Lung microvascular endothelial cell (primary cell): ENCODE results near the gene POLD2. TPM values are rescaled to one million over a fixed set of nuclear protein-coding genes. Genes with fewer than 3 reads are reported as not detected.

Source experiments
- DNase-seq, 2 donors: peaks; one replicate each; pipeline versions ENCODE4 v3.0.0 to v3.0.0-alpha.2; 2010; ENCODE audit warnings: low read depth in 2 of 2
- total RNA-seq: library from RNA; depleted of rRNA; stranded (reverse); fragments of >200 nt; gene quantifications from 2 replicates; pipeline ENCODE4 v1.2.1, GENCODE V29; 2014

Gene POLD2
- total RNA-seq, 1 donor from 2014 or later: 39.5 TPM

DNA sequence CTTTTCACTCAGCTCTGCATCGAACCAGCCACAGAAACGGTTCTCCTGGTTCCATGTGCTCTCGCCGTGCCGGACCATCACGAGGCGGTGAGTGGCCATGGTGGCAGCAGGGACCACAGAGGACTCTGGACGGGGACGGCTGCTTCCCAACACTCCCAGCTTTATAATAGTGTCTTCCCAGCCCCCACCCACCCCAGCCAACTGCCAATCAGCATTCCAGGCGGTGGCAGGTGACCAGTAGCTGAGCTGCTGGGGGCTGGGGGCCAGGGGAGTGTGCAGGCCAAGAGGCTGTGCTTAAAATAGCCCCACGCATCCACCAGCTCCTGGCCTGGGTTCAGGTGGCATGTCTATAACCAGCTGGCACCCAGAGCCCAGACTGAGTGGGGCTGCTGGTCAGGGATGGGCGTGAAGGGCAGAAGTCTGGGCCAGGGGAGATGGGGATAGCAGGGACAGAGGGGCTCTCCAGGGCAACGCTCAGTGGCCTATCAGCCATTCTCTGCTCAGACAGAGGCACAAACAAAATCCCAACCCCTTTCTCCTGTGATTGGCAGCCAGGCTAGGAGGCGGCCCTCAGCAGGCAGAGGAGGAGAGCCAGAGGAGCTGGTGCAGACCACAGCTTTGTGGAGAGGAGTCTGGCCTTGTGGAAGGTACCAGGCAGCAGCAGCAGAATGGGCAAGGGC is 57.8 kb downstream of the POLD2 start, which contains the start of gene PGAM2:
Gene PGAM2 (minus strand): TSS at position 137 of the 680 bp plus-strand sequence. CDS start 38 bp downstream, at position 99.
- no peak for DNase-seq

DNA sequence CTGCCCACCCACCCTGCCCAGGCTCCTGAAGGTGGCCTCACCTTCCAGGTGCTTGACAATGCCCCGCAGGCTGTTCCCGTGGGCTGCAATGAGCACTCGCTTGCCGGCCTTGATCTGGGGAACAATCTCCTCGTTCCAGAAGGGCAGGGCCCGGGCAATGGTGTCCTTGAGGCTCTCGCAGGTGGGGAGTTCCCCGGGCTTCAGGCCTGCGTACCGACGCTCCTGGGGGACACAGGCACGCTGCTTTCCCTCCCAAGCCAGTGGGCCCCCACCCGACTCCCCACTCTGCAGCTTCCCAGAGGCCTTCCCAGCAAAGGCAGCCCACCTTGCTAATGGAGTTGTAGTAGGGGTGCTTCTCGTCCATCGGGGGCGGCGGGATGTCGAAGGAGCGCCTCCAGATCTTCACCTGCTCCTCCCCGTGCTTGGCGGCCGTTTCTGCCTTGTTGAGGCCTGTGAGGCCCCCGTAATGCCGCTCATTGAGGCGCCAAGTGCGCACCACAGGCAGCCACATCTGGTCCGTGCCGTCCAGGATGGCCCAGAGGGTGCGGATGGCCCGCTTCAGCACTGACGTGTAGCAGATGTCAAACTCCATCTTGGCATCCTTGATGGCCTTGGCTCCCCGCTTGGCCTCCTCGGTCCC is 58.4 kb downstream of the POLD2 start:
- no peak for DNase-seq

Other genes starting within 250 kb of the POLD2 start
- 14.6 and 20.0 TPM in 2 replicates for gene URGCP, start 217.0 kb downstream of the POLD2 start, total RNA-seq
- gene UBE2D4, start 197.1 kb downstream of the POLD2 start, total RNA-seq: 4.8 and 8.3 TPM in 2 replicates
- gene SPDYE1, start 125.7 kb downstream of the POLD2 start, total RNA-seq: not detected in 2 replicates
- gene DBNL, start 78.8 kb downstream of the POLD2 start, total RNA-seq: 85.9 and 97.8 TPM in 2 replicates
- gene PGAM2, start 58.0 kb downstream of the POLD2 start, total RNA-seq: under 0.01 TPM in 1 of 2 replicates, not detected in the other
- gene POLM, start 41.0 kb downstream of the POLD2 start, total RNA-seq: 4.1 and 7.1 TPM in 2 replicates
- 9.2 and 19.8 TPM in 2 replicates for gene AEBP1, start 19.2 kb downstream of the POLD2 start, total RNA-seq
- gene MYL7, start 17.8 kb upstream of the POLD2 start, total RNA-seq: not detected in 2 replicates
- gene GCK, start 65.9 kb upstream of the POLD2 start, total RNA-seq: 0.20 and 0.22 TPM in 2 replicates
- gene YKT6, start 77.4 kb upstream of the POLD2 start, total RNA-seq: 75.0 and 78.9 TPM in 2 replicates
- under 0.01 and 0.22 TPM in 2 replicates for gene CAMK2B, start 202.0 kb upstream of the POLD2 start, total RNA-seq